SU-DHL-6 (cell line): ENCODE data around the gene LRRN2.

Experiments
- EZH2phosphoT487 ChIP-seq: fragments of 200-600 bp; sonication (generic), shearing (Covaris generic); conservative IDR thresholded peaks from 2 replicates; pipeline ENCODE4 v1.6.1; 2018; ENCODE audit warnings: mild to moderate bottlenecking, antibody characterized with exemption, low read length, moderate library complexity, mixed read lengths
- TF ChIP-seq, protein P1 (sequence below): fragments of 200-600 bp; sonication (generic); IDR thresholded peaks from one replicate; pipeline ENCODE4 v1.5.1; 2017; ENCODE audit warnings: antibody characterized with exemption, mild to moderate bottlenecking, low read length, moderate library complexity; ENCODE audit not compliant: insufficient read depth, poor library complexity, severe bottlenecking

DNA sequence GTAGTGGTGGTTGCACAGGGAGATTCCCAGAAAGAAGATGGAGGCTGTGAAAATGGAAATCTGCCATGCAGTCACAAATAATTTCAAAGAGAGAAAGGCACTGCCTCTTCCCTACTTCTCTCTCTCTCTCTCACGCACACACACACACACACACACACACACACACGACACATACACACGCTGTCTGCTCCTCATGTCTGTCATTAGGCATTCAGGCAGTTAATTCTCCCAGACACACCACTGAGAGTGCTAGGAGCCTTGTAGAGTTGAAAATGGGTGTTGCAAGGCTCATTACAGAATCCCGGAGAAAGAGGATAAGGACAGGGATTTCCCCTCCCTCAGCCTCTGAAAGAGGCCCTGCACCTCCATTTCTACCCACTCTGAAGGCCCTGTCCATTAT, 47.8 kb upstream of the LRRN2 start:
- TF ChIP-seq, protein P1, sequence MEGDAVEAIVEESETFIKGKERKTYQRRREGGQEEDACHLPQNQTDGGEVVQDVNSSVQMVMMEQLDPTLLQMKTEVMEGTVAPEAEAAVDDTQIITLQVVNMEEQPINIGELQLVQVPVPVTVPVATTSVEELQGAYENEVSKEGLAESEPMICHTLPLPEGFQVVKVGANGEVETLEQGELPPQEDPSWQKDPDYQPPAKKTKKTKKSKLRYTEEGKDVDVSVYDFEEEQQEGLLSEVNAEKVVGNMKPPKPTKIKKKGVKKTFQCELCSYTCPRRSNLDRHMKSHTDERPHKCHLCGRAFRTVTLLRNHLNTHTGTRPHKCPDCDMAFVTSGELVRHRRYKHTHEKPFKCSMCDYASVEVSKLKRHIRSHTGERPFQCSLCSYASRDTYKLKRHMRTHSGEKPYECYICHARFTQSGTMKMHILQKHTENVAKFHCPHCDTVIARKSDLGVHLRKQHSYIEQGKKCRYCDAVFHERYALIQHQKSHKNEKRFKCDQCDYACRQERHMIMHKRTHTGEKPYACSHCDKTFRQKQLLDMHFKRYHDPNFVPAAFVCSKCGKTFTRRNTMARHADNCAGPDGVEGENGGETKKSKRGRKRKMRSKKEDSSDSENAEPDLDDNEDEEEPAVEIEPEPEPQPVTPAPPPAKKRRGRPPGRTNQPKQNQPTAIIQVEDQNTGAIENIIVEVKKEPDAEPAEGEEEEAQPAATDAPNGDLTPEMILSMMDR: no peak
- no peak for TF ChIP-seq EZH2phosphoT487
